SU-DHL-6 (cell line): ENCODE results near the gene ITGA11.

Source experiments
- EZH2phosphoT487 ChIP-seq: fragments of 200-600 bp; sonication (generic), shearing (Covaris generic); conservative IDR thresholded peaks from 2 replicates; pipeline ENCODE4 v1.6.1; 2018; ENCODE audit warnings: mild to moderate bottlenecking, antibody characterized with exemption, low read length, moderate library complexity, mixed read lengths
- TF ChIP-seq, protein P1 (sequence below): fragments of 200-600 bp; sonication (generic); IDR thresholded peaks from one replicate; pipeline ENCODE4 v1.5.1; 2017; ENCODE audit warnings: antibody characterized with exemption, mild to moderate bottlenecking, low read length, moderate library complexity; ENCODE audit not compliant: insufficient read depth, poor library complexity, severe bottlenecking

DNA sequence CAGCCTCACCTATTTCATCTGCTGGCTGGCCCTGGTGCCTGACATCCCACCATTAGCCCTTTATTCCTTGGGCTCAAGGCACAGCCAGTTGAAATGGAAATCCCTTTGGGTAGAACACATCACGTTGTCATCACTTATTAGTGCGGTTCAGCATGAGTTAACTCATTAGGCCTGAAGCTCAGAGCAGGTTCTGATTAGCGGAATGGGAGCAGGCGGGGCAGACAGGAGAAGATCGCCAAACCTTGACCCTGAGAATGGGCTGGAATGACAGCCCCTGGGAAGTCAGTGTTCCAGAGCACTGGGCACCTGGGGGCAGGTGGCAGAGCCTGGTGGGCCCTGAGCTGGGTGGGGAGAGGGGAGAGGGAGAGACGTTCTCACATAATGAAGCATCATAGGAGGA is 5.8 kb downstream of the ITGA11 start:
- TF ChIP-seq, protein P1, sequence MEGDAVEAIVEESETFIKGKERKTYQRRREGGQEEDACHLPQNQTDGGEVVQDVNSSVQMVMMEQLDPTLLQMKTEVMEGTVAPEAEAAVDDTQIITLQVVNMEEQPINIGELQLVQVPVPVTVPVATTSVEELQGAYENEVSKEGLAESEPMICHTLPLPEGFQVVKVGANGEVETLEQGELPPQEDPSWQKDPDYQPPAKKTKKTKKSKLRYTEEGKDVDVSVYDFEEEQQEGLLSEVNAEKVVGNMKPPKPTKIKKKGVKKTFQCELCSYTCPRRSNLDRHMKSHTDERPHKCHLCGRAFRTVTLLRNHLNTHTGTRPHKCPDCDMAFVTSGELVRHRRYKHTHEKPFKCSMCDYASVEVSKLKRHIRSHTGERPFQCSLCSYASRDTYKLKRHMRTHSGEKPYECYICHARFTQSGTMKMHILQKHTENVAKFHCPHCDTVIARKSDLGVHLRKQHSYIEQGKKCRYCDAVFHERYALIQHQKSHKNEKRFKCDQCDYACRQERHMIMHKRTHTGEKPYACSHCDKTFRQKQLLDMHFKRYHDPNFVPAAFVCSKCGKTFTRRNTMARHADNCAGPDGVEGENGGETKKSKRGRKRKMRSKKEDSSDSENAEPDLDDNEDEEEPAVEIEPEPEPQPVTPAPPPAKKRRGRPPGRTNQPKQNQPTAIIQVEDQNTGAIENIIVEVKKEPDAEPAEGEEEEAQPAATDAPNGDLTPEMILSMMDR = no peak
- TF ChIP-seq EZH2phosphoT487 = no peak
